Sigmoid colon (tissue), 7 donors: ENCODE results near the gene FXYD7. TPM values are rescaled to one million over a fixed set of nuclear protein-coding genes. Genes with fewer than 3 reads are reported as not detected.
"Not testable (repeated sequence)": the region's sequence is repeated elsewhere in the genome, so short reads cannot be mapped to it uniquely, and the experiment has no call there.

Experiments used
- DNase-seq: peaks from one replicate; pipeline ENCODE4 v3.0.0-alpha.2; 2019
- H3K27ac ChIP-seq, 4 donors: fragments of 200-600 bp; sonication (generic); one replicate each; pipeline ENCODE4 v1.5.1; 2016 to 2019; ENCODE audit warnings: mild to moderate bottlenecking in 1 of 4
- H3K27me3 ChIP-seq, 3 donors: fragments of 200-600 bp; sonication (generic); one replicate each; pipeline ENCODE4 v1.5.1; 2019; ENCODE audit warnings: mild to moderate bottlenecking in 1 of 3
- H3K36me3 ChIP-seq, 4 donors: fragments of 200-600 bp; sonication (generic); one replicate each; pipeline ENCODE4 v1.5.1; 2016 to 2019
- H3K4me1 ChIP-seq, 4 donors: fragments of 200-600 bp; sonication (generic); one replicate each; pipeline ENCODE4 v1.5.1; 2017 to 2019
- H3K4me3 ChIP-seq, 4 donors: fragments of 200-600 bp; sonication (generic); one replicate each; pipeline ENCODE4 v1.5.1; 2017 to 2019; ENCODE audit warnings: mild to moderate bottlenecking in 2 of 4, moderate library complexity in 1 of 4
- H3K9me3 ChIP-seq, 4 donors: fragments of 200-600 bp in 3 of 4; sonication (generic) in 3 of 4; one replicate each; pipeline versions ENCODE4 v1.5.1 to v1.6.1; 2013 to 2019
- EP300 ChIP-seq, 4 donors: sonication (generic); formaldehyde crosslinking; IDR thresholded peaks; one replicate each; pipeline ENCODE4 v1.6.1; 2017; ENCODE audit warnings: antibody characterized with exemption in 4 of 4
- POLR2A ChIP-seq, 2 donors: fragments of 450-650 bp; IDR thresholded peaks; one replicate each; pipeline ENCODE4 v1.6.1; 2016; ENCODE audit warnings: antibody characterized with exemption in 2 of 2, mild to moderate bottlenecking in 2 of 2, moderate library complexity in 2 of 2
- POLR2AphosphoS5 ChIP-seq, 4 donors: sonication (generic); formaldehyde crosslinking; IDR thresholded peaks; one replicate each; pipeline ENCODE4 v1.6.1; 2017; ENCODE audit warnings: antibody characterized with exemption in 4 of 4
- WGBS, 2 donors: extraction: QIAGEN DNeasy Blood & Tissue Kit; methylation state at CpG; one replicate each; pipeline ENCODE4 v1.1.7; 2013; 5-methylcytosine and 5-hydroxymethylcytosine counted together
- intact Hi-C: fragments of 100-400 bp; cut with DNase I; formaldehyde crosslinking; loops from one replicate; pipeline ENCODE4 v1.15.1; 2023
- polyA plus RNA-seq, 3 donors: library from polyadenylated mRNA; stranded (reverse); fragments of 200-250 nt; gene quantifications; one replicate each; pipeline ENCODE4 v1.2.3, GENCODE V29; 2013
- total RNA-seq, 4 donors: library from RNA; depleted of rRNA; stranded (reverse); fragments of >200 nt; gene quantifications; one replicate each; pipeline ENCODE4 v1.1.0, GENCODE V29; 2016
- TF ChIP-seq, protein P1 (sequence below), 4 experiments: fragments of 450-650 bp in 3 of 4; fragments of 200-600 bp in 1 of 4; IDR thresholded peaks; one replicate each; pipeline ENCODE4 v1.5.1; 2016 to 2019; ENCODE audit warnings: antibody characterized with exemption in 4 of 4, mild to moderate bottlenecking in 3 of 4, moderate library complexity in 2 of 4
- donor health status: healthy with polysubstance abuse.
- donor health status: Bipolar disorder and iron deficiency.
- donor health status: healthy.

FXYD7 gene
- total and polyA plus RNA-seq, 7 donors: 1.7 to 3.3 TPM; not detected in 5

- no peak for TF ChIP-seq POLR2AphosphoS5 (IDR thresholded peaks at IDR 0.05)
- TF ChIP-seq, protein P1, sequence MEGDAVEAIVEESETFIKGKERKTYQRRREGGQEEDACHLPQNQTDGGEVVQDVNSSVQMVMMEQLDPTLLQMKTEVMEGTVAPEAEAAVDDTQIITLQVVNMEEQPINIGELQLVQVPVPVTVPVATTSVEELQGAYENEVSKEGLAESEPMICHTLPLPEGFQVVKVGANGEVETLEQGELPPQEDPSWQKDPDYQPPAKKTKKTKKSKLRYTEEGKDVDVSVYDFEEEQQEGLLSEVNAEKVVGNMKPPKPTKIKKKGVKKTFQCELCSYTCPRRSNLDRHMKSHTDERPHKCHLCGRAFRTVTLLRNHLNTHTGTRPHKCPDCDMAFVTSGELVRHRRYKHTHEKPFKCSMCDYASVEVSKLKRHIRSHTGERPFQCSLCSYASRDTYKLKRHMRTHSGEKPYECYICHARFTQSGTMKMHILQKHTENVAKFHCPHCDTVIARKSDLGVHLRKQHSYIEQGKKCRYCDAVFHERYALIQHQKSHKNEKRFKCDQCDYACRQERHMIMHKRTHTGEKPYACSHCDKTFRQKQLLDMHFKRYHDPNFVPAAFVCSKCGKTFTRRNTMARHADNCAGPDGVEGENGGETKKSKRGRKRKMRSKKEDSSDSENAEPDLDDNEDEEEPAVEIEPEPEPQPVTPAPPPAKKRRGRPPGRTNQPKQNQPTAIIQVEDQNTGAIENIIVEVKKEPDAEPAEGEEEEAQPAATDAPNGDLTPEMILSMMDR (IDR thresholded peaks at IDR 0.05): no peak
- TF ChIP-seq POLR2A (IDR thresholded peaks at IDR 0.05): no peak
- no peak for TF ChIP-seq EP300 (IDR thresholded peaks at IDR 0.05)
- intact Hi-C loops: no loop called here
Measured at GRCh38 chr19:35100588-35101533, 42.2 kb upstream of the FXYD7 start.

DNA sequence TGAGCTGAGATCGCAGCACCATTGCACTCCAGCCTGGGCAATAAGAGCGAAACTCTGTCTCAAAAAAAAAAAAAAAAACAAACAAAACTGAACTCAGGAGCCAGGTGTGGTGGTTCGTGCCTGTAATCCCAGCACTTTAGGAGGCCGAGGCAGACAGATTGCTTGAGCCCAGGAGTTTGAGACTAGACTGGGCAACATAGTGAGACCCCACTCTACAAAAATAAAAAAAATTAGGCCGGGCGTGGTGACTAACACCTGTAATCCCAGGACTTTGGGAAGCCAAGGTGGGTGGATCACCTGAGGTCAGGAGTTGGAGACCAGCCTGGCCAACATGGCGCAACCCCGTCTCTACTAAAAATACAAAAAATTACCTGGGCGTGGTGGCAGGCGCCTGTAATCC is 41.1 kb upstream of the FXYD7 start:
- H3K27me3 ChIP-seq, intact Hi-C loops, H3K27ac ChIP-seq, H3K9me3 ChIP-seq, H3K36me3 ChIP-seq, H3K4me1 ChIP-seq, DNase-seq, H3K4me3 ChIP-seq: not testable (repeated sequence)
- 92 to 95% methylated on average over 10 of the region's 10 CpGs for WGBS, 2 donors

More at GRCh38 chr19:35100588-35101533, 42.2 kb upstream of the FXYD7 start:
- no peak for DNase-seq
- Histone ChIP-seq H3K27ac (no peak overlapping the region), H3K9me3 (no peaks in the 10 kb centered on the region), H3K4me3 (no peak overlapping the region), H3K36me3 (no peaks in the 10 kb centered on the region), H3K27me3 (no peaks in the 10 kb centered on the region), H3K4me1 (no peaks in the 10 kb centered on the region)
- WGBS, 2 donors: 84 to 85% methylated on average over 16 of the region's 16 CpGs

DNA sequence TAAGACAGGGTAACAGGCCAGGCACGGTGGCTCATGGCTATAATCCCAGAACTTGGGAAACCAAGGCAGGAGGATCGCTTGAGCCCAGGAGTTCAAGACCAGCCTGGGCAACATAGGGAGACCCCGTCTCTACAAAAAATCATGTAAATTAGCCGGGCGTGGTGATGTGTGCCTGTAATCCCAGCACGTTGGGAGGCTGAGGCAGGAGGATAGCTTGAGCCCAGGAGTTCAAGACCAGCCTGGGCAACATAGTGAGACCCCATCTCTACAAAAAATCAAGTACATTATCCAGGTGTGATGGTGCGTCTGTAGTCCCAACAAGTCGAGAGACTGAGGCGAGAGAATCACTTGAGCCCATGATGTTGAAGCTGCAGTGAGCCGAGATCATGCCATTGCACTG is 39.4 kb upstream of the FXYD7 start:
- H3K27me3 ChIP-seq, intact Hi-C loops, H3K27ac ChIP-seq, H3K9me3 ChIP-seq, H3K4me3 ChIP-seq, H3K4me1 ChIP-seq, H3K36me3 ChIP-seq, DNase-seq: not testable (repeated sequence)
- 75 to 79% methylated on average over 10 of the region's 10 CpGs for WGBS, 2 donors

- no peak overlapping the region for H3K4me3 ChIP-seq
- TF ChIP-seq POLR2A (IDR thresholded peaks at IDR 0.05): no peak
- TF ChIP-seq EP300 (IDR thresholded peaks at IDR 0.05): no peak
- TF ChIP-seq POLR2AphosphoS5 (IDR thresholded peaks at IDR 0.05): no peak
- TF ChIP-seq, protein P1 (IDR thresholded peaks at IDR 0.05): no peak
- no peaks in the 10 kb centered on the region for H3K36me3 ChIP-seq
- 82 to 89% methylated on average over 11 of the region's 11 CpGs for WGBS, 2 donors
- intact Hi-C loops: no loop called here
- no peak overlapping the region for H3K27ac ChIP-seq
- no peaks in the 10 kb centered on the region for H3K27me3 ChIP-seq
- DNase-seq: no peak
- H3K4me1 ChIP-seq: no peaks in the 10 kb centered on the region
- H3K9me3 ChIP-seq: no peaks in the 10 kb centered on the region
Measured at GRCh38 chr19:35104361-35104760, 38.7 kb upstream of the FXYD7 start.

- no peak overlapping the region for H3K27ac ChIP-seq
- H3K9me3 ChIP-seq: no peaks in the 10 kb centered on the region
- DNase-seq: no peak
- intact Hi-C loops: no loop called here
- no peaks in the 10 kb centered on the region for H3K36me3 ChIP-seq
- TF ChIP-seq POLR2A (IDR thresholded peaks at IDR 0.05): no peak
- TF ChIP-seq EP300 (IDR thresholded peaks at IDR 0.05): no peak
- no peaks in the 10 kb centered on the region for H3K4me1 ChIP-seq
- H3K4me3 ChIP-seq: no peak overlapping the region
- 95% methylated on average over 6 of the region's 6 CpGs for WGBS, 2 donors
- no peaks in the 10 kb centered on the region for H3K27me3 ChIP-seq
Measured at GRCh38 chr19:35105047-35105410, 38.0 kb upstream of the FXYD7 start.

GRCh38 chr19:35105411-35106290 is 37.4 kb upstream of the FXYD7 start:
- no peak for DNase-seq
- H3K27me3 ChIP-seq: no peaks in the 10 kb centered on the region
- 82 to 88% methylated on average over 30 of the region's 30 CpGs for WGBS, 2 donors

More at GRCh38 chr19:35105411-35106290, 37.4 kb upstream of the FXYD7 start:
- Histone ChIP-seq H3K4me3 (no peak overlapping the region), H3K9me3 (no peaks in the 10 kb centered on the region), H3K27ac (peak overlapping the region in 3 of 4 donors; percentile 25 to 44 (median 33)), H3K4me1 (no peaks in the 10 kb centered on the region), H3K36me3 (no peaks in the 10 kb centered on the region)
- TF ChIP-seq POLR2A (IDR thresholded peaks at IDR 0.05) (no peak), POLR2AphosphoS5 (IDR thresholded peaks at IDR 0.05) (no peak), EP300 (IDR thresholded peaks at IDR 0.05) (no peak)
- TF ChIP-seq, protein P1 (IDR thresholded peaks at IDR 0.05): no peak
- intact Hi-C loops: no loop called here
